Measurements from ENCODE around the gene C3orf33. TPM values are rescaled to one million over a fixed set of nuclear protein-coding genes. Genes with fewer than 3 reads are reported as not detected.

C3orf33 gene
- total and polyA plus RNA-seq, 2 of the 13 experiments (the other 11 are each of a cell fraction or from before 2014, with no cell fraction given): 9.2 to 12.6 TPM

DNA sequence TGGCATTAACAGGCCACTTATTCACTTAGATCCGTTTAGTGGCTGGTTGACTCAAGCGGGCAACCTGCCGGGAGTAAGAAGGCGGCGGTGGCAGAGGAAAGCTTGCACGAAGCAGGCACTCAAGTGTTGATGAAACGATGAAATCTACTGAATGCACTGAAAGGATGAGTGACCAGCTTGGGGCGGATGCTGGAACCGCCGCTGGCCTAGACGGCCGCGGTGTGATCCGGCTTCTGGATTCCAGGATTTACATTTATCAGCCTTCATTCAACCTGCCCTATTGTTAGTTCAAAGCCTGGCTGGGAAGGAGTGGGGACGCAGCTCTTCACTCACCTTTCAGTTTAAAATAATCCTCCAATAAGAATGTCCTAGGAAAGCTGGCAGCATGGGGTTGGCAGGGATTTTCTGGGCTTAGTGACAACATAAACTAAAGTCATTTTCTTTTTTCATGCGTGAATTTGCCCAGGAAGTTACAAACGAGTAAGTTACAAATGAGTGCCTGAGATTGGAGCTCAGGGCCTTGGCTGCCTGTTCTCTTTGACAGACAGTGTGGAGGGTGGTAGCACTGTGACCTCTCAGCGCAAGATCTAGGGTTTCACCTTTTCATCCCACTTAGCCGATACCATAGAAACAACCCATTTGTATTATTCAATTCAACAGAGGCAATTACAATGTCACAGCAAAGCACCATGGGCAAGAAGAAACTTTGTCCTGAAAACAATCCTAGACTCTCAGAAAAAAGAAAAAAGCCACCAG, 60.1 kb downstream of the C3orf33 start (continued):
- TF ChIP-seq PRDM15 (CRISPR knock-in tag; IDR thresholded peaks at IDR 0.05) (peak; percentile 98), ZNF451 (CRISPR knock-in tag; IDR thresholded peaks at IDR 0.05) (no peak), ATF1 (CRISPR knock-in tag; IDR thresholded peaks at IDR 0.05) (no peak), ZNF10 (CRISPR knock-in tag; IDR thresholded peaks at IDR 0.05; ENCODE audit: borderline replicate concordance, low read depth) (no peak), SSRP1 (CRISPR knock-in tag; IDR thresholded peaks at IDR 0.05) (no peak), ZNF431 (CRISPR knock-in tag; IDR thresholded peaks at IDR 0.05; ENCODE audit: borderline replicate concordance, low read depth) (no peak), PRMT3 (CRISPR knock-in tag; IDR thresholded peaks at IDR 0.05; ENCODE audit: borderline replicate concordance, low read depth) (no peak), NRL (CRISPR knock-in tag; IDR thresholded peaks at IDR 0.05; ENCODE audit: borderline replicate concordance) (no peak), FOSL1 (CRISPR knock-in tag; IDR thresholded peaks at IDR 0.05; ENCODE audit: borderline replicate concordance) (no peak), SOX5 (CRISPR knock-in tag; IDR thresholded peaks at IDR 0.05; ENCODE audit: borderline replicate concordance) (0 out of 2 replicates have a peak, but pooled peaks have one; percentile 28), HINFP (CRISPR knock-in tag; IDR thresholded peaks at IDR 0.05; ENCODE audit: low read depth) (no peak), PHF8 (CRISPR knock-in tag; IDR thresholded peaks at IDR 0.05) (peak; percentile 30; the same call in 1 of the 2 replicates), ZFX (CRISPR knock-in tag; IDR thresholded peaks at IDR 0.05; ENCODE audit: low read depth) (peak; percentile 21; the same call in 1 of the 2 replicates)
- TF ChIP-seq, protein P1, sequence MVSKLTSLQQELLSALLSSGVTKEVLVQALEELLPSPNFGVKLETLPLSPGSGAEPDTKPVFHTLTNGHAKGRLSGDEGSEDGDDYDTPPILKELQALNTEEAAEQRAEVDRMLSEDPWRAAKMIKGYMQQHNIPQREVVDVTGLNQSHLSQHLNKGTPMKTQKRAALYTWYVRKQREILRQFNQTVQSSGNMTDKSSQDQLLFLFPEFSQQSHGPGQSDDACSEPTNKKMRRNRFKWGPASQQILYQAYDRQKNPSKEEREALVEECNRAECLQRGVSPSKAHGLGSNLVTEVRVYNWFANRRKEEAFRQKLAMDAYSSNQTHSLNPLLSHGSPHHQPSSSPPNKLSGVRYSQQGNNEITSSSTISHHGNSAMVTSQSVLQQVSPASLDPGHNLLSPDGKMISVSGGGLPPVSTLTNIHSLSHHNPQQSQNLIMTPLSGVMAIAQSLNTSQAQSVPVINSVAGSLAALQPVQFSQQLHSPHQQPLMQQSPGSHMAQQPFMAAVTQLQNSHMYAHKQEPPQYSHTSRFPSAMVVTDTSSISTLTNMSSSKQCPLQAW (CRISPR knock-in tag; IDR thresholded peaks at IDR 0.05): no peak
- TF ChIP-seq, protein P2, sequence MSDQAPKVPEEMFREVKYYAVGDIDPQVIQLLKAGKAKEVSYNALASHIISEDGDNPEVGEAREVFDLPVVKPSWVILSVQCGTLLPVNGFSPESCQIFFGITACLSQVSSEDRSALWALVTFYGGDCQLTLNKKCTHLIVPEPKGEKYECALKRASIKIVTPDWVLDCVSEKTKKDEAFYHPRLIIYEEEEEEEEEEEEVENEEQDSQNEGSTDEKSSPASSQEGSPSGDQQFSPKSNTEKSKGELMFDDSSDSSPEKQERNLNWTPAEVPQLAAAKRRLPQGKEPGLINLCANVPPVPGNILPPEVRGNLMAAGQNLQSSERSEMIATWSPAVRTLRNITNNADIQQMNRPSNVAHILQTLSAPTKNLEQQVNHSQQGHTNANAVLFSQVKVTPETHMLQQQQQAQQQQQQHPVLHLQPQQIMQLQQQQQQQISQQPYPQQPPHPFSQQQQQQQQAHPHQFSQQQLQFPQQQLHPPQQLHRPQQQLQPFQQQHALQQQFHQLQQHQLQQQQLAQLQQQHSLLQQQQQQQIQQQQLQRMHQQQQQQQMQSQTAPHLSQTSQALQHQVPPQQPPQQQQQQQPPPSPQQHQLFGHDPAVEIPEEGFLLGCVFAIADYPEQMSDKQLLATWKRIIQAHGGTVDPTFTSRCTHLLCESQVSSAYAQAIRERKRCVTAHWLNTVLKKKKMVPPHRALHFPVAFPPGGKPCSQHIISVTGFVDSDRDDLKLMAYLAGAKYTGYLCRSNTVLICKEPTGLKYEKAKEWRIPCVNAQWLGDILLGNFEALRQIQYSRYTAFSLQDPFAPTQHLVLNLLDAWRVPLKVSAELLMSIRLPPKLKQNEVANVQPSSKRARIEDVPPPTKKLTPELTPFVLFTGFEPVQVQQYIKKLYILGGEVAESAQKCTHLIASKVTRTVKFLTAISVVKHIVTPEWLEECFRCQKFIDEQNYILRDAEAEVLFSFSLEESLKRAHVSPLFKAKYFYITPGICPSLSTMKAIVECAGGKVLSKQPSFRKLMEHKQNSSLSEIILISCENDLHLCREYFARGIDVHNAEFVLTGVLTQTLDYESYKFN (CRISPR knock-in tag; conservative IDR thresholded peaks at IDR 0.05): no peak
- TF ChIP-seq, protein P3, sequence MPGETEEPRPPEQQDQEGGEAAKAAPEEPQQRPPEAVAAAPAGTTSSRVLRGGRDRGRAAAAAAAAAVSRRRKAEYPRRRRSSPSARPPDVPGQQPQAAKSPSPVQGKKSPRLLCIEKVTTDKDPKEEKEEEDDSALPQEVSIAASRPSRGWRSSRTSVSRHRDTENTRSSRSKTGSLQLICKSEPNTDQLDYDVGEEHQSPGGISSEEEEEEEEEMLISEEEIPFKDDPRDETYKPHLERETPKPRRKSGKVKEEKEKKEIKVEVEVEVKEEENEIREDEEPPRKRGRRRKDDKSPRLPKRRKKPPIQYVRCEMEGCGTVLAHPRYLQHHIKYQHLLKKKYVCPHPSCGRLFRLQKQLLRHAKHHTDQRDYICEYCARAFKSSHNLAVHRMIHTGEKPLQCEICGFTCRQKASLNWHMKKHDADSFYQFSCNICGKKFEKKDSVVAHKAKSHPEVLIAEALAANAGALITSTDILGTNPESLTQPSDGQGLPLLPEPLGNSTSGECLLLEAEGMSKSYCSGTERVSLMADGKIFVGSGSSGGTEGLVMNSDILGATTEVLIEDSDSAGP (CRISPR knock-in tag; IDR thresholded peaks at IDR 0.05; ENCODE audit: borderline replicate concordance): no peak

Measured in HepG2 (cell line).